K562 (cell line): Measurements from ENCODE around the gene TULP4. TPM values are rescaled to one million over a fixed set of nuclear protein-coding genes. Genes with fewer than 3 reads are reported as not detected.

Experiments
- ATAC-seq: fragments of 200-7000 bp; cut with Tn5 transposase; 3 replicates; pipeline ENCODE4 v1.9.1; 2020; ENCODE audit warnings: moderate library complexity
- BruUV-seq: library from RNA; stranded (reverse); fragments of 400-500 nt; replicated peaks from 2 replicates; lab custom pipeline; 2021; lab: Mats Ljungman, UMichigan
- CTCF ChIA-PET: fragments of 300-600 bp; formaldehyde crosslinking; extraction: SDS; loops from one replicate; lab custom pipeline; 2021; ENCODE audit warnings: low intra/inter-chr PET ratio; lab: Yijun Ruan, JAX
- POLR2A ChIA-PET: fragments of 300-600, 350-650 bp; sonication (Branson Sonifier 250); formaldehyde crosslinking; extraction: SDS; loops from one replicate; lab custom pipeline; 2021; ENCODE audit warnings: antibody characterized with exemption, inconsistent platforms; lab: Yijun Ruan, JAX
- DNase-seq, 4 experiments: peaks; one replicate each; pipeline versions ENCODE4 v3.0.0 to v3.0.0-alpha.2; 2011 to 2018; ENCODE audit warnings: low spot score in 3 of 4, mixed read lengths in 3 of 4; ENCODE audit errors: extremely low read depth in 1 of 4
- FAIRE-seq: peaks from 2 replicates; lab custom pipeline; 2011; peaks lifted over from hg19 to GRCh38; lab: Jason Lieb, UNC
- H2AFZ ChIP-seq: 2 replicates; pipeline ENCODE4 v1.6.0; 2011; ENCODE audit warnings: low read depth, low read length, control low read depth, inconsistent platforms
- H3K27ac ChIP-seq: fragments of 200-600 bp; 3 replicates; pipeline ENCODE4 v1.8.0; 2011; ENCODE audit warnings: low read depth, mild to moderate bottlenecking, control low read depth, inconsistent platforms, low read length, moderate library complexity, mixed read lengths; ENCODE audit errors: extremely low read depth
- H3K27me3 ChIP-seq, 2 experiments: fragments of 300-600 bp in 1 of 2; 2 replicates in 1 of 2; 3 replicates in 1 of 2; pipeline versions ENCODE4 v1.6.0 to v1.8.0; 2011; ENCODE audit warnings: inconsistent platforms in 2 of 2, low read length in 2 of 2, mild to moderate bottlenecking in 1 of 2, mixed read lengths in 1 of 2, moderate library complexity in 1 of 2; ENCODE audit not compliant: control insufficient read depth in 2 of 2, insufficient read depth in 2 of 2
- H3K36me3 ChIP-seq: fragments of 300-600 bp; 3 replicates; pipeline ENCODE4 v1.8.0; 2011; ENCODE audit warnings: mild to moderate bottlenecking, low read length, inconsistent platforms; ENCODE audit not compliant: control insufficient read depth, insufficient read depth
- H3K4me1 ChIP-seq, 2 experiments: fragments of 200-600 bp in 1 of 2; replicated peaks in 1 of 2; 2 replicates in 1 of 2; 3 replicates in 1 of 2; pipeline versions ENCODE4 v1.5.1 to v1.8.0; 2011; ENCODE audit warnings: inconsistent platforms in 2 of 2, low read length in 2 of 2, mild to moderate bottlenecking in 1 of 2, mixed read lengths in 1 of 2, moderate library complexity in 1 of 2; ENCODE audit not compliant: control insufficient read depth in 2 of 2, insufficient read depth in 2 of 2
- H3K4me2 ChIP-seq: 2 replicates; pipeline ENCODE4 v1.6.1; 2011; ENCODE audit warnings: low read length, control low read depth, inconsistent platforms, mixed read lengths; ENCODE audit not compliant: insufficient read depth
- H3K4me3 ChIP-seq: fragments of 200-600 bp; sonication (generic), shearing (Covaris generic); 2 replicates; pipeline ENCODE4 v1.5.1; 2016; ENCODE audit warnings: control low read depth, inconsistent platforms
- H3K79me2 ChIP-seq: fragments of 200-600 bp; 3 replicates; pipeline ENCODE4 v1.8.0; 2011; ENCODE audit warnings: low read length, inconsistent platforms; ENCODE audit not compliant: control insufficient read depth, insufficient read depth
- H3K9ac ChIP-seq, 2 experiments: 2 replicates each; pipeline versions ENCODE4 v1.6.0 to v1.6.1; 2011; ENCODE audit warnings: low read depth in 2 of 2, low read length in 2 of 2, control low read depth in 1 of 2, inconsistent platforms in 1 of 2, mild to moderate bottlenecking in 1 of 2, mixed read lengths in 1 of 2; ENCODE audit not compliant: insufficient read depth in 1 of 2
- H3K9me1 ChIP-seq: one replicate; pipeline ENCODE4 v1.6.0; 2011; ENCODE audit warnings: inconsistent platforms, mild to moderate bottlenecking, low read length, moderate library complexity; ENCODE audit not compliant: control insufficient read depth, insufficient read depth
- H3K9me3 ChIP-seq: replicated peaks from 2 replicates; pipeline ENCODE4 v1.5.1; 2011; ENCODE audit warnings: low read depth, low read length, inconsistent platforms; ENCODE audit not compliant: control insufficient read depth, insufficient read depth
- H4K20me1 ChIP-seq: replicated peaks from 2 replicates; pipeline ENCODE4 v1.6.1; 2011; ENCODE audit warnings: low read length, inconsistent platforms, mixed read lengths; ENCODE audit not compliant: control insufficient read depth, insufficient read depth
- CLOCK ChIP-seq: fragments of 250-450 bp; sonication (Bioruptor Pico); IDR thresholded peaks from 2 replicates; pipeline ENCODE4 v1.4.0; 2020; ENCODE audit warnings: mild to moderate bottlenecking, moderate library complexity, borderline replicate concordance
- DIDO1 ChIP-seq: fragments of 450-650 bp; IDR thresholded peaks from 2 replicates; pipeline ENCODE4 v1.6.1; 2016; ENCODE audit warnings: low read depth, missing biosample characterization, missing genetic modification characterization
- NONO ChIP-seq, 2 experiments: fragments of 200-400 bp in 1 of 2; fragments of 450-650 bp in 1 of 2; formaldehyde crosslinking in 1 of 2; IDR thresholded peaks; 2 replicates each; pipeline ENCODE4 v1.6.1; 2017; ENCODE audit warnings: low read depth in 2 of 2, mild to moderate bottlenecking in 2 of 2, moderate library complexity in 2 of 2, low read length in 1 of 2
- RBM25 ChIP-seq: fragments of 200-400 bp; formaldehyde crosslinking; IDR thresholded peaks from 2 replicates; pipeline ENCODE4 v1.6.1; 2018; ENCODE audit warnings: low read length, low read depth, moderate library complexity; ENCODE audit not compliant: severe bottlenecking
- TRIM28 ChIP-seq: fragments of 450-650 bp; IDR thresholded peaks from 2 replicates; pipeline ENCODE4 v1.6.1; 2017
- ZFP91 ChIP-seq: sonication (generic); formaldehyde crosslinking; IDR thresholded peaks from 2 replicates; pipeline ENCODE4 v1.8.0; 2022; ENCODE audit warnings: mild to moderate bottlenecking, missing genetic modification reagents
- ZNF316 ChIP-seq: fragments of 450-650 bp; IDR thresholded peaks from 2 replicates; pipeline ENCODE4 v1.6.1; 2016
- ZNF41 ChIP-seq: fragments of 250-450 bp; sonication (Bioruptor Pico); conservative IDR thresholded peaks from 2 replicates; pipeline ENCODE4 v1.4.0; 2020; ENCODE audit warnings: mild to moderate bottlenecking
- ZNF75A ChIP-seq: fragments of 450-650 bp; formaldehyde crosslinking; IDR thresholded peaks from 2 replicates; pipeline ENCODE4 v1.4.0; 2020; ENCODE audit warnings: mild to moderate bottlenecking
- WGBS: fragments of 100-300 bp; shearing (Covaris generic); methylation state at CpG from one replicate; pipeline ENCODE4 v1.1.6; 2016; ENCODE audit warnings: low coverage, mixed read lengths; ENCODE audit not compliant: insufficient coverage; ENCODE audit errors: missing lambda C conversion rate; 5-methylcytosine and 5-hydroxymethylcytosine counted together
- in situ Hi-C: fragments of 300-500 bp; cut with MboI; formaldehyde crosslinking; loops from 4 replicates; pipeline ENCODE4 v1.15.0; 2018; ENCODE audit warnings: inconsistent platforms, mixed read lengths
- intact Hi-C: fragments of 100-400 bp; cut with micrococcal nuclease; formaldehyde crosslinking; loops from 2 replicates; pipeline ENCODE4 v1.14.2; 2022
- polyA plus RNA-seq, 8 experiments: library from polyadenylated mRNA; depleted of rRNA in 4 of 8; stranded (reverse) in 5 of 8; unstranded in 3 of 8; fragments of >200 nt; fragmentation: Nextera tagmentation in 2 of 8; fragmentation: Illumina TruSeq in 1 of 8; extraction: Ambion mirVana in 2 of 8; extraction: Trizol in 1 of 8; gene quantifications; 2 replicates each; pipeline versions ENCODE4 v1.2.1 to v1.2.3, GENCODE V29; 2011 to 2014; ENCODE audit warnings: inconsistent platforms in 1 of 8, missing spikeins in 1 of 8
- total RNA-seq, 7 experiments: library from RNA; depleted of rRNA in 6 of 7; stranded (reverse); fragments of >200 nt in 6 of 7; fragmentation: Illumina TruSeq in 2 of 7; extraction: Trizol in 2 of 7; gene quantifications; 2 replicates each; pipeline versions ENCODE4 v1.2.1 to v1.2.3, GENCODE V29; 2011 to 2021; ENCODE audit warnings: low replicate concordance in 1 of 7

Gene TULP4
- total and polyA plus RNA-seq, 9 of the 15 experiments (the other 6 are each of a cell fraction or from before 2014, with no cell fraction given), result 1.2 to 50.4 (median 11.0) TPM

GRCh38 chr6:158270389-158271127 is 41.7 kb upstream of the TULP4 start:
- intact Hi-C loops, result no loop called here
- H3K4me1 ChIP-seq, result no peaks in the 10 kb centered on the region; a peak in 1 of 5 replicates
- no peak overlapping the region for H3K27ac ChIP-seq
- H4K20me1 ChIP-seq, result no peaks in the 10 kb centered on the region
- BruUV-seq, result no TSS peak
- H3K9me3 ChIP-seq, result no peaks in the 10 kb centered on the region
- no peak overlapping the region for H2AFZ ChIP-seq
- H3K9me1 ChIP-seq, result no peaks in the 10 kb centered on the region
- H3K79me2 ChIP-seq, result no peaks in the 10 kb centered on the region
- H3K4me3 ChIP-seq, result no peak overlapping the region
- no peaks in the 10 kb centered on the region for H3K27me3 ChIP-seq
- ChIA-PET POLR2A (interaction anchor here (0.6 to 1.2 kb wide), 2 partner anchors 11 to 222 kb away, joined by 4 to 5 read pairs; no protein-coding TSS in a partner anchor), CTCF (no interaction called here)
- DNase-seq (no peak), ATAC-seq (no peak), FAIRE-seq (no peak)
- no peaks in the 10 kb centered on the region for H3K36me3 ChIP-seq
- no peak overlapping the region for H3K4me2 ChIP-seq
- TF ChIP-seq DIDO1 (tag), result no peak
- peak; percentile 29; the same call in 1 of the 2 replicates for TF ChIP-seq ZNF316
- H3K9ac ChIP-seq, result no peak overlapping the region
- WGBS, result 90% methylated on average over 11 of the region's 11 CpGs
- in situ Hi-C loops, result no loop called here

- Histone ChIP-seq H4K20me1 (no peaks in the 10 kb centered on the region), H2AFZ (no peak overlapping the region), H3K4me2 (no peak overlapping the region), H3K9me3 (no peaks in the 10 kb centered on the region), H3K4me3 (no peak overlapping the region), H3K36me3 (no peaks in the 10 kb centered on the region), H3K9ac (no peak overlapping the region), H3K9me1 (no peaks in the 10 kb centered on the region), H3K79me2 (no peaks in the 10 kb centered on the region), H3K27me3 (no peaks in the 10 kb centered on the region), H3K27ac (no peak overlapping the region), H3K4me1 (no peaks in the 10 kb centered on the region; a peak in 1 of 5 replicates)
- CTCF ChIA-PET, result no interaction called here
- in situ Hi-C loops, result no loop called here
- 46% methylated on average over 1 of the region's 1 CpG for WGBS
- ATAC-seq (no peak), DNase-seq (no peak), FAIRE-seq (no peak)
- BruUV-seq, result no TSS peak
- intact Hi-C loops, result no loop called here
- POLR2A ChIA-PET, result interaction anchor here (1.1 to 1.2 kb wide), 2 partner anchors 10 to 12 kb away, joined by 4 to 6 read pairs; no protein-coding TSS in a partner anchor
- TF ChIP-seq TRIM28 (no peak), ZNF75A (CRISPR knock-in tag) (no peak), CLOCK (CRISPR knock-in tag) (no peak), RBM25 (peak; percentile 17), NONO (IDR thresholded peaks at IDR 0.05; ENCODE audit: low read depth in 2 of 2, low read length in 1 of 2) (no peak), ZFP91 (CRISPR knock-in tag) (no peak), ZNF41 (CRISPR knock-in tag) (peak; percentile 93)
These were observed 39.9 kb upstream of the TULP4 start for GRCh38 chr6:158272324-158272723.
